Endothelial cell of umbilical vein (primary cell): ENCODE measurements around the gene EEF1G. TPM values are rescaled to one million over a fixed set of nuclear protein-coding genes. Genes with fewer than 3 reads are reported as not detected.

Source experiments
- BruUV-seq: library from RNA; stranded (reverse); fragments of 400-500 nt; replicated peaks from 2 replicates; lab custom pipeline; 2021; lab: Mats Ljungman, UMichigan
- CTCF ChIA-PET: fragments of 300-600, 350-600 bp; sonication (Branson Sonifier 250); formaldehyde crosslinking; loops from one replicate; lab custom pipeline; 2021; ENCODE audit warnings: antibody characterized with exemption, inconsistent platforms; lab: Charles Lee
- POLR2A ChIA-PET: fragments of 300-600, 350-600 bp; sonication (Branson Sonifier 250); formaldehyde crosslinking; loops from one replicate; lab custom pipeline; 2021; ENCODE audit warnings: antibody characterized with exemption, inconsistent platforms; lab: Charles Lee
- DNase-seq: peaks from one replicate; pipeline ENCODE4 v3.0.0-alpha.2; 2011; ENCODE audit warnings: low read depth, low spot score
- FAIRE-seq: peaks from 2 replicates; lab custom pipeline; 2011; peaks lifted over from hg19 to GRCh38; lab: Jason Lieb, UNC
- H2AFZ ChIP-seq: 2 replicates; pipeline ENCODE4 v1.6.0; 2012; ENCODE audit warnings: low read depth, low read length, control low read depth, inconsistent platforms
- H3K27ac ChIP-seq: 2 replicates; pipeline ENCODE4 v1.5.1; 2011; ENCODE audit warnings: low read depth, mild to moderate bottlenecking, control low read depth, low read length, moderate library complexity; ENCODE audit not compliant: insufficient read depth
- H3K27me3 ChIP-seq, 2 experiments: 2 replicates each; pipeline versions ENCODE4 v1.6.0 to v1.6.1; 2011; ENCODE audit warnings: low read length in 2 of 2, mixed read lengths in 1 of 2; ENCODE audit not compliant: control insufficient read depth in 2 of 2, insufficient read depth in 2 of 2
- H3K36me3 ChIP-seq, 2 experiments: 2 replicates in 1 of 2; 3 replicates in 1 of 2; pipeline ENCODE4 v1.5.1; 2011; ENCODE audit warnings: low read length in 2 of 2, mild to moderate bottlenecking in 1 of 2, moderate library complexity in 1 of 2; ENCODE audit not compliant: control insufficient read depth in 2 of 2, insufficient read depth in 2 of 2; ENCODE audit errors: extremely low read depth in 1 of 2
- H3K4me1 ChIP-seq: 3 replicates; pipeline ENCODE4 v1.5.1; 2011; ENCODE audit warnings: mild to moderate bottlenecking, low read length; ENCODE audit not compliant: control insufficient read depth, insufficient read depth; ENCODE audit errors: extremely low read depth
- H3K4me2 ChIP-seq: 2 replicates; pipeline ENCODE4 v1.6.1; 2011; ENCODE audit warnings: low read length, control low read depth, mixed read lengths; ENCODE audit not compliant: insufficient read depth
- H3K4me3 ChIP-seq, 3 experiments: fragments of 200-600 bp in 1 of 3; sonication (generic), shearing (Covaris generic) in 1 of 3; replicated peaks in 1 of 3; 2 replicates each; pipeline ENCODE4 v1.5.1; 2011 to 2016; ENCODE audit warnings: control low read depth in 3 of 3, low read length in 3 of 3, mild to moderate bottlenecking in 2 of 3, inconsistent platforms in 1 of 3, low read depth in 1 of 3, moderate library complexity in 1 of 3; ENCODE audit not compliant: insufficient read depth in 1 of 3
- H3K79me2 ChIP-seq: 2 replicates; pipeline ENCODE4 v1.6.0; 2012; ENCODE audit warnings: low read length, inconsistent platforms; ENCODE audit not compliant: control insufficient read depth, insufficient read depth
- H3K9ac ChIP-seq: replicated peaks from 2 replicates; pipeline ENCODE3; 2011; ENCODE audit warnings: low read length, control low read depth; ENCODE audit not compliant: insufficient read depth; ENCODE audit errors: extremely low read depth
- H3K9me1 ChIP-seq: replicated peaks from 3 replicates; pipeline ENCODE4 v1.6.0; 2011; ENCODE audit warnings: mild to moderate bottlenecking, low read length; ENCODE audit not compliant: control insufficient read depth, insufficient read depth; ENCODE audit errors: extremely low read depth
- H3K9me3 ChIP-seq: replicated peaks from 2 replicates; pipeline ENCODE4 v1.5.1; 2012; ENCODE audit warnings: low read length, inconsistent platforms; ENCODE audit not compliant: control insufficient read depth, insufficient read depth
- H4K20me1 ChIP-seq: replicated peaks from 2 replicates; pipeline ENCODE3; 2011; ENCODE audit warnings: mild to moderate bottlenecking, low read length; ENCODE audit not compliant: control insufficient read depth, insufficient read depth; ENCODE audit errors: extremely low read depth
- EZH2 ChIP-seq: IDR thresholded peaks from 2 replicates; pipeline ENCODE4 v1.6.1; 2012; ENCODE audit warnings: borderline replicate concordance, low read depth, mild to moderate bottlenecking, moderate library complexity, low read length, inconsistent platforms; ENCODE audit not compliant: severe bottlenecking
- FOS ChIP-seq: IDR thresholded peaks from 2 replicates; pipeline ENCODE4 v1.6.1; 2011; ENCODE audit warnings: mild to moderate bottlenecking, low read length, moderate library complexity, borderline replicate concordance; ENCODE audit not compliant: insufficient read depth
- GATA2 ChIP-seq: IDR thresholded peaks from 2 replicates; pipeline ENCODE4 v1.7.0; 2011; ENCODE audit warnings: low read depth, mild to moderate bottlenecking, moderate library complexity, mixed read lengths, low read length; ENCODE audit not compliant: insufficient read length, insufficient read depth
- JUN ChIP-seq: IDR thresholded peaks from 2 replicates; pipeline ENCODE4 v1.6.1; 2011; ENCODE audit warnings: borderline replicate concordance, low read depth; ENCODE audit not compliant: insufficient read length, insufficient read depth
- MYC ChIP-seq: IDR thresholded peaks from one replicate; pipeline ENCODE4 v1.6.1; 2011; ENCODE audit warnings: mild to moderate bottlenecking, low read depth, low read length
- POLR2A ChIP-seq: IDR thresholded peaks from 2 replicates; pipeline ENCODE4 v1.6.1; 2012; ENCODE audit warnings: low read depth, mild to moderate bottlenecking, control low read depth, low read length
- POLR2AphosphoS5 ChIP-seq: IDR thresholded peaks from 2 replicates; pipeline ENCODE4 v1.6.1; 2012; ENCODE audit warnings: low read depth, mild to moderate bottlenecking, control low read depth, low read length, moderate library complexity; ENCODE audit not compliant: insufficient read depth
- dilution Hi-C: fragments of 300-500 bp; cut with MboI; formaldehyde crosslinking; loops from one replicate; pipeline ENCODE4 v1.15.0; 2019; ENCODE audit warnings: low sequenced_read_pairs; ENCODE audit not compliant: extremely low pct_ligation_motif_present
- intact Hi-C: fragments of 100-400 bp; cut with micrococcal nuclease; formaldehyde crosslinking; loops from one replicate; pipeline ENCODE4 v1.10.0; 2022
- polyA plus RNA-seq, 4 experiments: library from polyadenylated mRNA; depleted of rRNA in 3 of 4; stranded (reverse) in 3 of 4; unstranded in 1 of 4; fragments of >200 nt; gene quantifications; 2 replicates each; pipeline versions ENCODE4 v1.2.1 to v1.2.3, GENCODE V29; 2011 to 2012; ENCODE audit warnings: missing spikeins in 1 of 4
- total RNA-seq: library from RNA; stranded (reverse); gene quantifications from 2 replicates; pipeline ENCODE4 v1.2.3, GENCODE V29; 2021
- TF ChIP-seq, protein P1 (sequence below), 2 donors: IDR thresholded peaks; 1 replicate in 1 of 2; 2 replicates in 1 of 2; pipeline ENCODE4 v1.5.1; 2011; ENCODE audit warnings: low read length in 2 of 2, mild to moderate bottlenecking in 2 of 2, moderate library complexity in 2 of 2, control low read depth in 1 of 2, inconsistent platforms in 1 of 2, low read depth in 1 of 2; ENCODE audit not compliant: insufficient read depth in 1 of 2; ENCODE audit errors: extremely low read depth in 1 of 2

Gene EEF1G
- total and polyA plus RNA-seq, 2 donors (not counting 3 experiments of a cell fraction or from before 2014, with no cell fraction given), result 1,341 to 2,133 TPM

DNA sequence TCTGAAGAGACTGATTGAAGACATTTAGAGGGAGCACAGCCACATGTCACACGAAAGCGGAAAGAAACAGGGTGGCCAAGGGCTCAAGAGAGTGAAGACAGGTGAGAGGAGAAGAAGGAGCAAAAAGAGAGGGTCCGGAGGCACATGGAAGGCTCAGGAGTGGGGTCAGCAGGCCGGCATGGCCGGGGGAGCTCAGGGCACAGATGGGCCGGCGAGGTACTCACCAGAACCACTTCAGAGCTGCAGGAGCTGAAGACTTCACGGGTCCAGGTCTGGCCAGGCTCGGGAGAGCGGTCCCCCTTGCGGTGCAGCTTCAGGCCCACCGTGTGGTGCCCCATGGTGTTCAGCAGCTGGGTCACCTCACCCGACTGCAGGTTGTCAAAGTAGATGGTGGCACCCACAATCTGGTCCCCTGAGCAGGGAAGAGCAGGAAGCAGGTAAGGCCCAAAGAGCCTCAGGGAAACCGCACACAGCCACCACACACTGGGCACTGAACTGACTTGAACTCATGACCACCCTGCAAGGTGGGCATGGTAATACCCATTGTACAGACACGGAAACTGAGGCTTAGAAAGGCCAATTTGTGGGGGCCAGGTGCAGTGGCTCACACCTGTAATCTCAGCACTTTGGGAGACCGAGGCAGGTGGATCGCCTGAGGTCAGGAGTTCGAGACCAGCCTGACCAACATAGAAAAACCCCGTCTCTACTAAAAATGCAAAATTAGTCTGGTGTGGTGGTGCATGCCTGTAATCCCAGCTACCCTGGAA, 38.7 kb downstream of the EEF1G start:
- no peak overlapping the region for H2AFZ ChIP-seq
- no peaks in the 10 kb centered on the region for H3K9me1 ChIP-seq
- H3K9ac ChIP-seq, result no peak overlapping the region
- H3K79me2 ChIP-seq, result peaks cover 95% of the 10 kb centered on the region
- no TSS peak for BruUV-seq
- peaks cover 13% of the 10 kb centered on the region for H3K4me1 ChIP-seq
- POLR2A ChIA-PET, result no interaction called here
- DNase-seq (no peak), FAIRE-seq (no peak)
- no peaks in the 10 kb centered on the region for H3K9me3 ChIP-seq
- H4K20me1 ChIP-seq, result peaks cover 3% of the 10 kb centered on the region
- no peak overlapping the region for H3K27ac ChIP-seq
- intact Hi-C loops (no loop called here), dilution Hi-C loops (no loop called here)
- CTCF ChIA-PET, result interaction anchor here (11.2 kb wide), 1 partner anchor 112 kb away, joined by 377 read pairs; no protein-coding TSS in a partner anchor
- H3K36me3 ChIP-seq, result peaks cover 26 to 45% of the 10 kb centered on the region in 2 experiments
- H3K27me3 ChIP-seq, result no peaks in the 10 kb centered on the region
- TF ChIP-seq GATA2 (no peak), FOS (no peak), MYC (no peak), JUN (no peak), POLR2A (no peak), POLR2AphosphoS5 (no peak), EZH2 (no peak)
- TF ChIP-seq, protein P1, sequence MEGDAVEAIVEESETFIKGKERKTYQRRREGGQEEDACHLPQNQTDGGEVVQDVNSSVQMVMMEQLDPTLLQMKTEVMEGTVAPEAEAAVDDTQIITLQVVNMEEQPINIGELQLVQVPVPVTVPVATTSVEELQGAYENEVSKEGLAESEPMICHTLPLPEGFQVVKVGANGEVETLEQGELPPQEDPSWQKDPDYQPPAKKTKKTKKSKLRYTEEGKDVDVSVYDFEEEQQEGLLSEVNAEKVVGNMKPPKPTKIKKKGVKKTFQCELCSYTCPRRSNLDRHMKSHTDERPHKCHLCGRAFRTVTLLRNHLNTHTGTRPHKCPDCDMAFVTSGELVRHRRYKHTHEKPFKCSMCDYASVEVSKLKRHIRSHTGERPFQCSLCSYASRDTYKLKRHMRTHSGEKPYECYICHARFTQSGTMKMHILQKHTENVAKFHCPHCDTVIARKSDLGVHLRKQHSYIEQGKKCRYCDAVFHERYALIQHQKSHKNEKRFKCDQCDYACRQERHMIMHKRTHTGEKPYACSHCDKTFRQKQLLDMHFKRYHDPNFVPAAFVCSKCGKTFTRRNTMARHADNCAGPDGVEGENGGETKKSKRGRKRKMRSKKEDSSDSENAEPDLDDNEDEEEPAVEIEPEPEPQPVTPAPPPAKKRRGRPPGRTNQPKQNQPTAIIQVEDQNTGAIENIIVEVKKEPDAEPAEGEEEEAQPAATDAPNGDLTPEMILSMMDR (IDR thresholded peaks at IDR 0.05; ENCODE audit: extremely low read depth in 1 of 2, insufficient read depth in 1 of 2, low read depth in 1 of 2, low read length in 2 of 2), result no peak
- no peak overlapping the region for H3K4me3 ChIP-seq
- no peak overlapping the region for H3K4me2 ChIP-seq
